DOHH2 (cell line): ENCODE data around the gene PKP3.

Source experiments
- EZH2phosphoT487 ChIP-seq: fragments of 200-600 bp; sonication (generic); IDR thresholded peaks from 2 replicates; pipeline ENCODE4 v1.6.1; 2017; ENCODE audit warnings: borderline replicate concordance, mild to moderate bottlenecking, antibody characterized with exemption, low read length, moderate library complexity, mixed read lengths
- TF ChIP-seq, protein P1 (sequence below): fragments of 200-600 bp; sonication (generic); IDR thresholded peaks from one replicate; pipeline ENCODE4 v1.5.1; 2014; ENCODE audit warnings: antibody characterized with exemption, mild to moderate bottlenecking, low read depth, low read length; ENCODE audit not compliant: poor library complexity, severe bottlenecking

DNA sequence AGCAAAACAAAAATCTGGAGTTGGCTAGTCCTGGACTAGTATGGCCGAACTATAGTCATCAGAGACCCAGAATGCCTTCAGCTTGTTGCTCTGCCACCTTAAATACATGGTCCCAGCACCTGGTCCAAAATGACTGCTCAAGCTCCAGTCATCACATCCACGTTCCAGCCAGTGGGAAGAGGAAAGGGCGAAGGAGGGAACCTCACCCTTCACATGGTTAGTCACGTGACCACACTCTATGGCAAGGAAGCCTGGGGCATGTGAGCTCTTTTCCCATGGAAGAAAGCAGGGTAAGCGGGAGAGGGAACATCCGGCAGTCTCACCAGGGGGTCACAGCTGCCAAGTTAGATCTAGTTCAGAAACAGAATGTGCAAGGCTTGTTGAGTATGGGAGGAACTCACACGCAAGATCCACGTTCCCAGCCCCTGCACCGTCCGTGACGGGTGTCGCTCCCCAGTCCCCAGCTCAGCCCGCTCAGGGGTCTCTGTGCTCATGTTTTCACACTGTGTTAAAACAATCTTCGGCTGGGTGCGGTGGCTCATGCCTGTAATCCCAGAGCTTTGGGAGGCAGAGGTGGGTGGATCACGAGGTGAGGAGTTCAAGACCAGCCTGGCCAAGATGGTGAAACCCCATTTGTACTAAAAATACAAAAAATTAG, 49.7 kb downstream of the PKP3 start:
- TF ChIP-seq, protein P1, sequence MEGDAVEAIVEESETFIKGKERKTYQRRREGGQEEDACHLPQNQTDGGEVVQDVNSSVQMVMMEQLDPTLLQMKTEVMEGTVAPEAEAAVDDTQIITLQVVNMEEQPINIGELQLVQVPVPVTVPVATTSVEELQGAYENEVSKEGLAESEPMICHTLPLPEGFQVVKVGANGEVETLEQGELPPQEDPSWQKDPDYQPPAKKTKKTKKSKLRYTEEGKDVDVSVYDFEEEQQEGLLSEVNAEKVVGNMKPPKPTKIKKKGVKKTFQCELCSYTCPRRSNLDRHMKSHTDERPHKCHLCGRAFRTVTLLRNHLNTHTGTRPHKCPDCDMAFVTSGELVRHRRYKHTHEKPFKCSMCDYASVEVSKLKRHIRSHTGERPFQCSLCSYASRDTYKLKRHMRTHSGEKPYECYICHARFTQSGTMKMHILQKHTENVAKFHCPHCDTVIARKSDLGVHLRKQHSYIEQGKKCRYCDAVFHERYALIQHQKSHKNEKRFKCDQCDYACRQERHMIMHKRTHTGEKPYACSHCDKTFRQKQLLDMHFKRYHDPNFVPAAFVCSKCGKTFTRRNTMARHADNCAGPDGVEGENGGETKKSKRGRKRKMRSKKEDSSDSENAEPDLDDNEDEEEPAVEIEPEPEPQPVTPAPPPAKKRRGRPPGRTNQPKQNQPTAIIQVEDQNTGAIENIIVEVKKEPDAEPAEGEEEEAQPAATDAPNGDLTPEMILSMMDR = no peak
- no peak for TF ChIP-seq EZH2phosphoT487
